Measurements from ENCODE around the gene PIK3R4.

Gene PIK3R4

DNA sequence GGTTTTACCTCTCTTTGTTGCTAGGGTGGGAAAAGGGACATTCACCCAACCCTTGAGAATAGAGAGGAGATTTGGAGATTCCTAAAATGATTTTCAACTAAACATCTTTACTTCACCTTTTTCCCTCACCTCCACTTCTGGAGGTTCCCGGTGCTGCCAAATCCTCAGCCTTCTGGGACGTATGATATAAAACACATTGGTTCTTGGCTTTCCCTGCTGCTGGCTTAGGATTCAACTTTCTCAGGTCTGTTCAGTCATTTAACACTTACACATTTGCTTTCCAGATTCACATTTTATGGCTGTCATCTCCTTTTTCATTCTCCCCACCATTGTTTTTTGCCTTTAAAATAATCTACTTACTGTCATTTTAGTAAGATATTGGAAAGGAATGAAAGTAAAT, 106.6 kb downstream of the PIK3R4 start:
- no peak for DNase-seq (ENCODE audit: low spot score)

GRCh38 chr3:130636480-130637234, 110.0 kb downstream of the PIK3R4 start:
- no peak for DNase-seq (ENCODE audit: low spot score)

DNA sequence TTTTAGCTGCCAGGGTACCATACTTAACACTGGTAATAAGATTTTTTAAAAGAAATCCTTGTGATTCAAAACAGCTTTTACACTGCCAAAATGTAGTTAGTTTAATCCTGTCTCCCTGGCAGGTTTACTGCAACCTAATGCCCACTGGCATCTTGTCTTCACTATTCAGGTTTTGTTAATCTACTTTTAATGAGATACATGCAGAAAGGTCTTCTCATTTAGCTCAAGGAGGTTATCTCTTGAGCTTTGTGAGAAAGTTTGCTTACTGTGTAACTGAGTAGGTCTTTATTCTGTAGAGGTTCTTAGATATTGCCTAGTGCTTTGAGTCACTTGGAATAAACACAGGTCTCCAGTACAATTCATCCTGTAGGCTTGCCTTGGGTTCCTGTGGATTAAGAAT, 110.7 kb downstream of the PIK3R4 start:
- DNase-seq (ENCODE audit: low spot score), result no peak

DNA sequence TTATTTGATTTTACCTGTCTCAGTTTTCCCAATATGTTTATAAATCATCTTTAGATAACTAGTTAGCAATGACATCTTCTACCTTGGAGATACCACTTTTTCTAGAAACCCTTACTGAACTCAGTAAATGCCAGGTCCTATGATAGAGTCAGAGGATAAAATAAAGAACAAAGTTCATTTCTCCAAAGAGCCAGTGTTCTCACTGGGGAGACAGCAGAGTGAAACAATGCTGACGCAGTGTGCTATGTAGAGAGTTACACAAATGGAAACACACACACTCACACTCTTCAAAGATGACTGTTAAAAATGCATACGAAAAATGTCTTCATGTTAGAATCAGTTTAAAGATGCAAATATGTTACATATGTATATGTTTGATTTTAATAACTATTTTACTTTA, 111.3 kb downstream of the PIK3R4 start:
- no peak for DNase-seq (ENCODE audit: low spot score)

All from SK-N-DZ (cell line).